CD4-positive, alpha-beta T cell treated with Interleukin-4 for 4 hours (primary cell): ENCODE results near the gene RELCH.
"Not testable (repeated sequence)": the region's sequence is repeated elsewhere in the genome, so short reads cannot be mapped to it uniquely, and the experiment has no call there.

Source experiments
- DNase-seq: peaks from one replicate; pipeline ENCODE4 v3.0.0-alpha.2; 2020

Gene RELCH

GRCh38 chr18:62186774-62187542 lies at the start of gene RELCH, which contains the start of gene PIGN:
TSS of gene RELCH (plus strand) at chr18:62187255. CDS start at chr18:62187506, 251 bp downstream.
TSS of gene PIGN (minus strand) at chr18:62187056. CDS start at chr18:62161353, 25,703 bp downstream.
- DNase-seq, result peak; percentile 98

GRCh38 chr18:62138461-62139235 lies 48.4 kb upstream of the RELCH start:
- DNase-seq, result no peak

- DNase-seq, result no peak
Measured at GRCh38 chr18:62140259-62140658, 46.8 kb upstream of the RELCH start.

- DNase-seq, result no peak
Measured at GRCh38 chr18:62144338-62144737, 42.7 kb upstream of the RELCH start.

- DNase-seq, result no peak
Measured at GRCh38 chr18:62151068-62151771, 35.8 kb upstream of the RELCH start.

- no peak for DNase-seq
Measured at GRCh38 chr18:62152844-62153243, 34.2 kb upstream of the RELCH start.

- DNase-seq, result no peak
Measured at GRCh38 chr18:62157843-62158242, 29.2 kb upstream of the RELCH start.

- DNase-seq, result no peak
Measured at GRCh38 chr18:62164310-62164709, 22.7 kb upstream of the RELCH start.

- DNase-seq, result no peak
Measured at GRCh38 chr18:62164855-62165487, 22.1 kb upstream of the RELCH start.

GRCh38 chr18:62165583-62165982 lies 21.5 kb upstream of the RELCH start:
- no peak for DNase-seq

- DNase-seq, result not testable (repeated sequence)
Measured at GRCh38 chr18:62166524-62166923, 20.5 kb upstream of the RELCH start.

GRCh38 chr18:62170857-62171256 lies 16.2 kb upstream of the RELCH start:
- no peak for DNase-seq

- no peak for DNase-seq
Measured at GRCh38 chr18:62172298-62172697, 14.8 kb upstream of the RELCH start.

- no peak for DNase-seq
Measured at GRCh38 chr18:62175521-62175920, 11.5 kb upstream of the RELCH start.

- DNase-seq, result no peak
Measured at GRCh38 chr18:62177271-62177670, 9.8 kb upstream of the RELCH start.

GRCh38 chr18:62179213-62179612 lies 7.8 kb upstream of the RELCH start:
- no peak for DNase-seq

- DNase-seq, result no peak
Measured at GRCh38 chr18:62182220-62182619, 4.8 kb upstream of the RELCH start.

- peak; percentile 71 for DNase-seq
Measured at GRCh38 chr18:62183578-62184195, 3.4 kb upstream of the RELCH start.

- no peak for DNase-seq
Measured at GRCh38 chr18:62186499-62186773, 619 bp upstream of the RELCH start.

- peak; percentile 20 for DNase-seq
Measured at GRCh38 chr18:62187543-62188510, 772 bp downstream of the RELCH start.

- DNase-seq, result no peak
Measured at GRCh38 chr18:62189208-62189607, 2.2 kb downstream of the RELCH start.

GRCh38 chr18:62196079-62196478 lies 9.0 kb downstream of the RELCH start:
- DNase-seq, result no peak
